GM23248 (cell line): ENCODE data around the gene GLYATL2. TPM values are rescaled to one million over a fixed set of nuclear protein-coding genes. Genes with fewer than 3 reads are reported as not detected.

Experiments used
- DNase-seq: peaks from one replicate; pipeline ENCODE4 v3.0.0-alpha.2; 2015
- H2AFZ ChIP-seq: fragments of 200-600 bp; sonication (generic); 2 replicates; pipeline ENCODE4 v1.6.1; 2016; ENCODE audit warnings: antibody characterized with exemption
- H3F3A ChIP-seq: fragments of 200-600 bp; sonication (generic); 2 replicates; pipeline ENCODE4 v1.6.1; 2016; ENCODE audit warnings: mild to moderate bottlenecking, antibody characterized with exemption, mixed run types; ENCODE audit not compliant: insufficient read depth
- H3K27ac ChIP-seq: fragments of 200-600 bp; sonication (generic); 2 replicates; pipeline ENCODE4 v1.5.1; 2016; ENCODE audit warnings: mild to moderate bottlenecking
- H3K27me3 ChIP-seq: fragments of 200-600 bp; sonication (generic); replicated peaks from 2 replicates; pipeline ENCODE4 v1.6.1; 2016; ENCODE audit warnings: mild to moderate bottlenecking; ENCODE audit not compliant: insufficient read depth
- H3K36me3 ChIP-seq: fragments of 200-600 bp; sonication (generic); 2 replicates; pipeline ENCODE4 v1.6.1; 2016; ENCODE audit warnings: low read depth, mild to moderate bottlenecking
- H3K4me1 ChIP-seq: fragments of 200-600 bp; sonication (generic); 2 replicates; pipeline ENCODE4 v1.6.1; 2016; ENCODE audit warnings: mild to moderate bottlenecking; ENCODE audit not compliant: insufficient read depth
- H3K4me2 ChIP-seq: fragments of 200-600 bp; sonication (generic); one replicate; pipeline ENCODE4 v1.6.1; 2016; ENCODE audit warnings: mild to moderate bottlenecking; ENCODE audit not compliant: unreplicated experiment
- H3K4me3 ChIP-seq: fragments of 200-600 bp; sonication (generic); 2 replicates; pipeline ENCODE4 v1.5.1; 2016; ENCODE audit warnings: mild to moderate bottlenecking
- H3K79me2 ChIP-seq: fragments of 200-600 bp; sonication (generic); 2 replicates; pipeline ENCODE4 v1.6.1; 2016; ENCODE audit warnings: mild to moderate bottlenecking; ENCODE audit not compliant: insufficient read depth
- H3K9ac ChIP-seq: fragments of 200-600 bp; sonication (generic); 2 replicates; pipeline ENCODE4 v1.6.1; 2016; ENCODE audit warnings: mild to moderate bottlenecking
- H3K9me2 ChIP-seq: fragments of 200-600 bp; sonication (generic); 2 replicates; pipeline ENCODE4 v1.6.1; 2016; ENCODE audit warnings: mixed run types, mild to moderate bottlenecking, moderate library complexity; ENCODE audit not compliant: insufficient read depth
- H3K9me3 ChIP-seq: fragments of 200-600 bp; sonication (generic); one replicate; pipeline ENCODE4 v1.6.1; 2017; ENCODE audit warnings: low read depth
- H4K20me1 ChIP-seq: fragments of 200-600 bp; sonication (generic); 2 replicates; pipeline ENCODE4 v1.6.0; 2016; ENCODE audit not compliant: insufficient read depth
- EZH2 ChIP-seq: fragments of 200-600 bp; sonication (generic); IDR thresholded peaks from 2 replicates; pipeline ENCODE4 v1.6.1; 2018; ENCODE audit warnings: antibody characterized with exemption, mild to moderate bottlenecking; ENCODE audit not compliant: insufficient read depth, poor library complexity, severe bottlenecking
- EZH2phosphoT487 ChIP-seq: fragments of 200-600 bp; sonication (generic); IDR thresholded peaks from 2 replicates; pipeline ENCODE4 v1.6.1; 2018; ENCODE audit warnings: antibody characterized with exemption, moderate library complexity, mild to moderate bottlenecking, low read depth; ENCODE audit not compliant: insufficient read depth
- WGBS, 2 experiments: methylation state at CpG; one replicate each; pipeline ENCODE4 v1.1.6; 2015 to 2017; ENCODE audit warnings: low lambda C conversion rate in 2 of 2, low coverage in 1 of 2; ENCODE audit errors: missing lambda C conversion rate in 2 of 2; 5-methylcytosine and 5-hydroxymethylcytosine counted together
- in situ Hi-C: fragments of 300-500 bp; cut with MboI; formaldehyde crosslinking; loops from 2 replicates; pipeline ENCODE4 v1.15.0; 2020
- polyA plus RNA-seq: library from polyadenylated mRNA; unstranded; fragments of >200 nt; fragmentation: Nextera tagmentation; extraction: Ambion mirVana; gene quantifications from 2 replicates; pipeline ENCODE4 v1.2.1, GENCODE V29; 2016
- total RNA-seq: library from RNA; depleted of rRNA; stranded (reverse); fragments of >200 nt; shearing (Covaris generic); gene quantifications from 2 replicates; pipeline ENCODE4 v1.2.3, GENCODE V29; 2014; rRNA removed

GLYATL2 gene, protein sequence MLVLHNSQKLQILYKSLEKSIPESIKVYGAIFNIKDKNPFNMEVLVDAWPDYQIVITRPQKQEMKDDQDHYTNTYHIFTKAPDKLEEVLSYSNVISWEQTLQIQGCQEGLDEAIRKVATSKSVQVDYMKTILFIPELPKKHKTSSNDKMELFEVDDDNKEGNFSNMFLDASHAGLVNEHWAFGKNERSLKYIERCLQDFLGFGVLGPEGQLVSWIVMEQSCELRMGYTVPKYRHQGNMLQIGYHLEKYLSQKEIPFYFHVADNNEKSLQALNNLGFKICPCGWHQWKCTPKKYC
- total RNA-seq: 0.65 TPM in 1 of 2 replicates, not detected in the other
- 0.29 and 0.80 TPM in 2 replicates for polyA plus RNA-seq

DNA sequence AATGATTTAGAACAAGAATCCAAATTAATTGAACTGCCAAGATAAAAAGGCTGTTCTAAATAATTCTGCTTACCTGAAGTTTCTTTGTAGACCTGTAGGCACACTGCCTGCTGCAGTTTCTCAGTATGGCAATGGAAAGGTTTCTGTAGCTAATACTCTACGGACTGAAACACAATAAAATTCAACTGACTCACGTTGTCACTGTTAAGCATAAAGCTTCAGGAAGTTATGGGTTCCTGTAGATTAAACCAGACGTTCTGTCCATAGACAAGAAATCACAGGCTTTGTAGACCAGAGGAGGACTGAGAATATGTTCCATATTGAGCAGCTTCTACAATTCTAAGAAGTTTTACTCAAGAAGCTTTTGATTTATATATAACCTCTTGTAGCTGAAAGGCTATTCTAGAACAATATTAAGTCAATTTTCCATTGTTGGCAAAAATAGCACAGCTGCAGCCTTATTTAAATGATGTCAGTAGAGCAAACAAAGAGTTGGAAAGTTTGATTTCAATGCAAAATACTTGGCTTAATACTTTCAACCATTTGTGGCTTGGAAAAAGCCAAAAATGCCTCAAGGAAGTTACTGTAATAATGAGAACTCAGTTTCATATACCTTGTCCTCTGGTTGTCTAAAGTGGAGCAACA is at the start of gene GLYATL2:
Gene GLYATL2, minus strand, starts transcription at position 344 of the 645 bp plus-strand sequence. CDS start 5,092 bp downstream, outside the sequence.
- Histone ChIP-seq H3K27ac (no peak within 1 kb of the TSS), H3K4me2 (no peak within 1 kb of the TSS), H3K27me3 (no peaks in the 10 kb centered on the region; the same call in 1 of the 2 replicates), H2AFZ (no peak within 1 kb of the TSS), H3K4me1 (no peaks in the 10 kb centered on the region), H3K9me3 (no peaks in the 10 kb centered on the region), H3K4me3 (no peak within 1 kb of the TSS), H3K9ac (no peak within 1 kb of the TSS), H3K79me2 (no peaks in the 10 kb centered on the region), H4K20me1 (no peaks in the 10 kb centered on the region), H3K9me2 (no peaks in the 10 kb centered on the region; the same call in 1 of the 2 replicates), H3K36me3 (no peaks in the 10 kb centered on the region), H3F3A (no peaks in the 10 kb centered on the region)
- TF ChIP-seq EZH2: no peak
- no peak for TF ChIP-seq EZH2phosphoT487
- WGBS, 2 experiments: 1% methylated on average over 3 of the region's 3 CpGs
- in situ Hi-C loops: no loop called here
- no peak for DNase-seq

DNA sequence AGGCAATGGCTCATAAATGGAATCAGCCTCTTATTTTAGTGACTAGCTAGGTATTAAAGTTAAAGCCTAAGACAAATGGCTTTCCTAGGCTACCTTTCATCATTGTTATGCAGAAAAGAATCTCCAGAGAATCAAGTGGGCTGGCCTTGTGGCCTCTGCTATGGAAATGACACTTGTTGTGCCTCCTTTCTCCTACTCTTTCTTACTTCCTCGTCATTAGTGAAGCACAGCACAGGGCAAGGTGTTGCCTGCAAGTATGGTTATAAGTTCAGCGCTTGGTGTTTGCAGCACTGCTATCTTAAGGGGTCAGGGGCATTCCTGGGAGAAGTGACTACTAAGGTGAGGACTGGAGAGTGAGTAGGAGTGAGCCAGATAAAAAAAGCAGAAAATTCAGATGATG is 49.4 kb upstream of the GLYATL2 start:
- in situ Hi-C loops: no loop called here
- Histone ChIP-seq H3K36me3 (no peaks in the 10 kb centered on the region), H3K9me2 (no peaks in the 10 kb centered on the region), H4K20me1 (no peaks in the 10 kb centered on the region), H3K4me1 (no peaks in the 10 kb centered on the region), H3K9me3 (no peaks in the 10 kb centered on the region), H3K4me2 (no peak overlapping the region), H3K27ac (no peak overlapping the region), H3F3A (no peaks in the 10 kb centered on the region), H3K4me3 (no peak overlapping the region), H3K27me3 (no peaks in the 10 kb centered on the region), H3K9ac (no peak overlapping the region), H3K79me2 (no peaks in the 10 kb centered on the region), H2AFZ (no peak overlapping the region)
- TF ChIP-seq EZH2phosphoT487: no peak
- TF ChIP-seq EZH2: no peak
- no peak for DNase-seq
- 17 to 20% methylated on average over 2 of the region's 2 CpGs for WGBS, 2 experiments

DNA sequence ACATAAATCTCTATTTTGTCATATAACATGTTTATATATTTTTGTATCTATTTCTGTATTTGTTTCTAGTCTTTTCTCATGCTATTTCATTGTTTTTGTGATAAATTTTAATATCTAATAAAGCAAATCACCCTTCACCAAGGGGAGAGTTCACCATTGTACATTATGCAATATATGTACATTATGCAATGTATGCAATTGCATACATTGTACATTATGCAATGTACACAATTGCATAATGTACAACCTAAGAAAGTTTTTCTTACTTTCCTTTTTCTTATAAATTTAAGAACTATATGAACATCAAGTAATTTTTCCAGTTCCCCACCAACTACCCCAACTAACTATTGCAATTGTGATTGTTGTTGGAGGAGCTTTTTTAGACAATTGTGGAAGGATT is 44.1 kb upstream of the GLYATL2 start:
- H3K27me3 ChIP-seq: no peaks in the 10 kb centered on the region
- H3K4me2 ChIP-seq: no peak overlapping the region
- no peak for TF ChIP-seq EZH2phosphoT487
- no peak for TF ChIP-seq EZH2
- no peaks in the 10 kb centered on the region for H3K9me2 ChIP-seq
- H4K20me1 ChIP-seq: no peaks in the 10 kb centered on the region
- no peak overlapping the region for H3K4me3 ChIP-seq
- H2AFZ ChIP-seq: no peak overlapping the region
- no peaks in the 10 kb centered on the region for H3K79me2 ChIP-seq
- in situ Hi-C loops: no loop called here
- DNase-seq: no peak
- no peaks in the 10 kb centered on the region for H3F3A ChIP-seq
- H3K27ac ChIP-seq: no peak overlapping the region
- H3K4me1 ChIP-seq: no peaks in the 10 kb centered on the region
- H3K9me3 ChIP-seq: no peaks in the 10 kb centered on the region
- H3K36me3 ChIP-seq: no peaks in the 10 kb centered on the region
- H3K9ac ChIP-seq: no peak overlapping the region

DNA sequence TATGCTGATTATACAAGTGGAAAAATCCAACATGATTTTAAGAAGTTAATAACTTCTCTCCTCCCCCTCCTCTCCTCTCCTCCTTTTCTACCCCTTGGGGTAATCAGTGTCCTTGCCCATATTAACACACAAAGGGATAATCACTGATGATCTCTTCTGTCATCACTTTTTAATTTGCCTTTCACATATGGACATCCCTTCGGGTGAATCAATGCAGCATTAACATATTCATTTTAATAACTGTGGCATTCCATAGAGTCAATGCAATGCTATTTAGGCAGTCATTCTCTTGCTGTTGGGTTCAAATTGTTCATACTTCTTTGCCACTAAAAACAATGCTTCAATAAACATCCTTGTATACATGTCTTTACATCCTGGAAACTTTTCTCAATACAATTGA is 42.9 kb upstream of the GLYATL2 start:
- TF ChIP-seq EZH2phosphoT487: no peak
- no peak for TF ChIP-seq EZH2
- in situ Hi-C loops: no loop called here
- H3K9me2 ChIP-seq: no peaks in the 10 kb centered on the region

More for the DNA sequence above, 42.9 kb upstream of the GLYATL2 start:
- H3K36me3 ChIP-seq: no peaks in the 10 kb centered on the region
- H4K20me1 ChIP-seq: no peaks in the 10 kb centered on the region
- 25 to 39% methylated on average over 1 of the region's 1 CpG for WGBS, 2 experiments
- no peak overlapping the region for H3K4me3 ChIP-seq
- no peak overlapping the region for H3K4me2 ChIP-seq
- H2AFZ ChIP-seq: no peak overlapping the region
- H3K9me3 ChIP-seq: no peaks in the 10 kb centered on the region
- no peak for DNase-seq
- H3K4me1 ChIP-seq: no peaks in the 10 kb centered on the region
- H3K9ac ChIP-seq: no peak overlapping the region
- H3K27ac ChIP-seq: no peak overlapping the region
- no peaks in the 10 kb centered on the region for H3K27me3 ChIP-seq
- no peaks in the 10 kb centered on the region for H3F3A ChIP-seq
- H3K79me2 ChIP-seq: no peaks in the 10 kb centered on the region
